B cell (primary cell): ENCODE data around the gene PDGFA. TPM values are rescaled to one million over a fixed set of nuclear protein-coding genes. Genes with fewer than 3 reads are reported as not detected.

Source experiments
- ATAC-seq: fragments of 200-7000 bp; cut with Tn5 transposase; one replicate; pipeline ENCODE4 v1.10.0; 2021; ENCODE audit warnings: low read depth, mild to moderate bottlenecking, moderate number of reproducible peaks, moderate library complexity
- CTCF ChIA-PET: fragments of 350-600 bp; sonication (Branson Sonifier 250); formaldehyde crosslinking; loops from one replicate; lab custom pipeline; 2021; ENCODE audit warnings: antibody characterized with exemption, inconsistent platforms; lab: Charles Lee
- POLR2A ChIA-PET: fragments of 350-600 bp; sonication (Branson Sonifier 250); formaldehyde crosslinking; loops from one replicate; lab custom pipeline; 2021; ENCODE audit warnings: antibody characterized with exemption; lab: Charles Lee
- DNase-seq: peaks from one replicate; pipeline ENCODE4 v3.0.0; 2013
- H2AFZ ChIP-seq: 2 replicates; pipeline ENCODE4 v1.6.1; 2012; ENCODE audit warnings: mild to moderate bottlenecking, low read depth, low read length; ENCODE audit not compliant: insufficient read depth, poor library complexity, severe bottlenecking
- H3K27ac ChIP-seq, 2 donors: 1 replicate in 1 of 2; 2 replicates in 1 of 2; pipeline ENCODE4 v1.5.1; 2012 to 2013; ENCODE audit warnings: low read length in 2 of 2, mild to moderate bottlenecking in 2 of 2, moderate library complexity in 1 of 2
- H3K27me3 ChIP-seq, 4 experiments: fragments of 200-600 bp in 1 of 4; sonication (generic) in 1 of 4; replicated peaks in 1 of 4; 1 replicate in 2 of 4; 2 replicates in 2 of 4; pipeline versions ENCODE4 v1.6.1 to v1.7.0; 2013 to 2016; ENCODE audit warnings: low read length in 3 of 4, mild to moderate bottlenecking in 2 of 4, mixed read lengths in 1 of 4, moderate library complexity in 1 of 4; ENCODE audit not compliant: insufficient read depth in 4 of 4, control insufficient read depth in 3 of 4; ENCODE audit errors: control extremely low read depth in 1 of 4
- H3K36me3 ChIP-seq, 2 experiments: replicated peaks in 1 of 2; 1 replicate in 1 of 2; 2 replicates in 1 of 2; pipeline versions ENCODE4 v1.6.1 to v1.7.1; 2013; ENCODE audit warnings: low read length in 1 of 2; ENCODE audit not compliant: insufficient read depth in 2 of 2, control insufficient read depth in 1 of 2; ENCODE audit errors: control extremely low read depth in 1 of 2, extremely low read depth in 1 of 2
- H3K4me1 ChIP-seq, 2 donors: fragments of 200-600 bp in 1 of 2; sonication (generic) in 1 of 2; 1 replicate in 1 of 2; 2 replicates in 1 of 2; pipeline versions ENCODE4 v1.5.1 to v1.6.1; 2013 to 2017; ENCODE audit warnings: low read length in 2 of 2; ENCODE audit not compliant: control insufficient read depth in 2 of 2, insufficient read depth in 2 of 2
- H3K4me2 ChIP-seq: replicated peaks from 2 replicates; pipeline ENCODE3; 2012; ENCODE audit warnings: mild to moderate bottlenecking, low read depth, low read length; ENCODE audit not compliant: poor library complexity, severe bottlenecking
- H3K4me3 ChIP-seq, 5 experiments: fragments of 200-600 bp in 1 of 5; sonication (generic) in 1 of 5; 1 replicate in 3 of 5; 2 replicates in 2 of 5; pipeline versions ENCODE4 v1.5.1 to v1.7.0; 2011 to 2016; ENCODE audit warnings: low read length in 4 of 5, mild to moderate bottlenecking in 4 of 5, low read depth in 2 of 5, control low read depth in 1 of 5, moderate library complexity in 1 of 5; ENCODE audit not compliant: insufficient read depth in 1 of 5; ENCODE audit errors: control extremely low read depth in 1 of 5, extremely low read depth in 1 of 5
- H3K79me2 ChIP-seq: fragments of 200-600 bp; sonication (generic); one replicate; pipeline ENCODE4 v1.6.0; 2016; ENCODE audit warnings: low read length; ENCODE audit not compliant: control insufficient read depth, insufficient read depth
- H3K9ac ChIP-seq: fragments of 200-600 bp; sonication (generic); 2 replicates; pipeline ENCODE4 v1.6.1; 2017; ENCODE audit warnings: mild to moderate bottlenecking, low read length, moderate library complexity
- H3K9me3 ChIP-seq, 3 donors: one replicate each; pipeline versions ENCODE4 v1.6.1 to v1.7.1; 2013; ENCODE audit warnings: low read length in 2 of 3; ENCODE audit not compliant: control insufficient read depth in 2 of 3, insufficient read depth in 1 of 3; ENCODE audit errors: control extremely low read depth in 1 of 3
- H4K20me1 ChIP-seq: 2 replicates; pipeline ENCODE4 v1.6.0; 2012; ENCODE audit warnings: mild to moderate bottlenecking, low read length; ENCODE audit not compliant: insufficient read depth, control insufficient read depth, poor library complexity, severe bottlenecking
- H3K27ac Mint-ChIP-seq: one replicate; pipeline ENCODE4 v1.8.0; 2021; ENCODE audit warnings: mixed read lengths
- H3K27me3 Mint-ChIP-seq: one replicate; pipeline ENCODE4 v1.8.0; 2021; ENCODE audit warnings: mixed read lengths
- H3K4me1 Mint-ChIP-seq: one replicate; pipeline ENCODE4 v1.8.0; 2021; ENCODE audit warnings: mixed read lengths
- H3K4me3 Mint-ChIP-seq: one replicate; pipeline ENCODE4 v1.8.0; 2021; ENCODE audit warnings: mixed read lengths
- H3K9me3 Mint-ChIP-seq: one replicate; pipeline ENCODE4 v1.8.0; 2022; ENCODE audit warnings: mixed read lengths; ENCODE audit not compliant: insufficient read depth
- CTCF ChIP-seq: fragments of 200-600 bp; IDR thresholded peaks from one replicate; pipeline ENCODE4 v1.8.0; 2022; ENCODE audit warnings: antibody characterized with exemption, mild to moderate bottlenecking
- EZH2 ChIP-seq: IDR thresholded peaks from 2 replicates; pipeline ENCODE4 v1.6.1; 2012; ENCODE audit warnings: borderline replicate concordance, low read depth, mild to moderate bottlenecking, moderate library complexity, low read length; ENCODE audit not compliant: insufficient read depth, poor library complexity, severe bottlenecking
- WGBS: methylation state at CpG from one replicate; pipeline ENCODE4 v1.1.5; 2013; ENCODE audit warnings: missing lambda C conversion rate; ENCODE audit not compliant: insufficient coverage; 5-methylcytosine and 5-hydroxymethylcytosine counted together
- intact Hi-C: fragments of 100-400 bp; cut with micrococcal nuclease; formaldehyde crosslinking; loops from one replicate; pipeline ENCODE4 v1.10.0; 2022
- polyA plus RNA-seq: library from polyadenylated mRNA; depleted of rRNA; stranded (reverse); fragments of >200 nt; gene quantifications from 2 replicates; pipeline ENCODE4 v1.2.3, GENCODE V29; 2012
- total RNA-seq, 2 donors: library from RNA; stranded (reverse); fragments of 120-200 nt in 1 of 2; gene quantifications; 1 replicate in 1 of 2; 2 replicates in 1 of 2; pipeline versions ENCODE4 v1.2.3 to v1.2.4, GENCODE V29; 2013 to 2022

Gene PDGFA
- total and polyA plus RNA-seq, 2 donors (not counting 1 experiment from before 2014, with no cell fraction given) = 0.36 to 1.5 TPM

DNA sequence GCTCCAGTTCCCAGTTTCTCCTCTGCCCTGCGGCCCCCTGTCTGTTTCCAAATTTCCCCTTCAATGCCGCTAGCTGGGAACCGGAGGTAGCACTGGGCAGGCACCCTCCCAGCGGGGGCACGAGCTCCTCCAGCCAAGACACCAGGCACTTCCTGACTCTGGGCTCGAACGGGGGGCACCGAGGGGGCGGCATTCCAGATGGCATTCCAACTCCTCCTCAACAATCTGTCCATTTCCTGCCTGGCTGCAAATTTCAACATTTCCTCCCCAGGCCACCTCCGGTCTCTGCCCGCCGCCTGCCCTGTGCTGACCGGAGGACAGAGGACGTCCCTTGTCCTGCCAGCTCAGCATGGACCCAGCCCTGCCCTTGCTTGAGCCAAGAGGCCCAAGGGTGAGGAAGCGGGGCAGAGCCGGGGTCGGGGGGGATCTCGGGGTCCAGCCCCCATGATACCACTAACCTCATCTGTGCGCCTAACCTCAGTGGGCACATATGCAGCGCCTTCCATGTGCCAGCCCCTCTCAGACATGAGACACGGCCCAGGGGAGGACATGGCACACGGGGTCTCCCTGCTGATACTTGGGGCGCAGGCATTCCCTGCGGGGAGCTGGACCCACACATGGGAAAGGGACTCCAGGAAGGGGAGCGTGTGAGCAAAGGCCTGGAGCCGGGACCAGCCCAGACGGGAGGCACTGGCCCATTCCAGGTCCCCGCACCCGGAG lies 58.0 kb downstream of the PDGFA start:
- TF ChIP-seq CTCF = no peak
- no peak for TF ChIP-seq EZH2

GRCh38 chr7:461117-461452 lies 58.6 kb downstream of the PDGFA start:
- Mint-ChIP-seq H3K4me3 (no peak overlapping the region), H3K27ac (no peak overlapping the region), H3K9me3 (no peaks in the 10 kb centered on the region), H3K27me3 (peaks cover 3% of the 10 kb centered on the region), H3K4me1 (no peaks in the 10 kb centered on the region)
- Histone ChIP-seq H2AFZ (no peak overlapping the region), H3K9ac (no peak overlapping the region), H3K4me2 (no peak overlapping the region), H3K9me3 (peaks cover 0 to 8% (median 0%) of the 10 kb centered on the region in 3 donors), H3K27ac (no peak overlapping the region), H3K79me2 (no peaks in the 10 kb centered on the region), H3K36me3 (no peaks in the 10 kb centered on the region), H3K4me1 (no peaks in the 10 kb centered on the region), H3K4me3 (no peak overlapping the region), H3K27me3 (peaks cover 0 to 3% (median 0%) of the 10 kb centered on the region in 4 experiments), H4K20me1 (no peaks in the 10 kb centered on the region)
- ATAC-seq (no peak), DNase-seq (no peak)
- CTCF ChIA-PET = no interaction called here
- POLR2A ChIA-PET = no interaction called here
- intact Hi-C loops = no loop called here
- TF ChIP-seq CTCF (no peak), EZH2 (no peak)
- 72% methylated on average over 2 of the region's 2 CpGs for WGBS

More for the DNA sequence above, 58.0 kb downstream of the PDGFA start:
- Histone ChIP-seq H3K4me2 (no peak overlapping the region), H3K36me3 (no peaks in the 10 kb centered on the region), H4K20me1 (no peaks in the 10 kb centered on the region), H3K9me3 (peaks cover 0 to 8% (median 0%) of the 10 kb centered on the region in 3 donors), H3K27me3 (peaks cover 0 to 3% (median 0%) of the 10 kb centered on the region in 4 experiments), H3K79me2 (no peaks in the 10 kb centered on the region), H3K4me1 (no peaks in the 10 kb centered on the region), H3K27ac (no peak overlapping the region), H2AFZ (no peak overlapping the region), H3K9ac (no peak overlapping the region), H3K4me3 (no peak overlapping the region)
- Mint-ChIP-seq H3K4me3 (no peak overlapping the region), H3K4me1 (no peaks in the 10 kb centered on the region), H3K27ac (no peak overlapping the region), H3K9me3 (no peaks in the 10 kb centered on the region), H3K27me3 (peaks cover 3% of the 10 kb centered on the region)
- ChIA-PET POLR2A (no interaction called here), CTCF (no interaction called here)
- intact Hi-C loops = no loop called here
- DNase-seq (no peak), ATAC-seq (no peak)
- WGBS = 90% methylated on average over 29 of the region's 29 CpGs
